ENCODE results near the gene SANBR.
A peak's percentile ranks its signal among the peaks of the same experiment; 100 is the strongest.

DNA sequence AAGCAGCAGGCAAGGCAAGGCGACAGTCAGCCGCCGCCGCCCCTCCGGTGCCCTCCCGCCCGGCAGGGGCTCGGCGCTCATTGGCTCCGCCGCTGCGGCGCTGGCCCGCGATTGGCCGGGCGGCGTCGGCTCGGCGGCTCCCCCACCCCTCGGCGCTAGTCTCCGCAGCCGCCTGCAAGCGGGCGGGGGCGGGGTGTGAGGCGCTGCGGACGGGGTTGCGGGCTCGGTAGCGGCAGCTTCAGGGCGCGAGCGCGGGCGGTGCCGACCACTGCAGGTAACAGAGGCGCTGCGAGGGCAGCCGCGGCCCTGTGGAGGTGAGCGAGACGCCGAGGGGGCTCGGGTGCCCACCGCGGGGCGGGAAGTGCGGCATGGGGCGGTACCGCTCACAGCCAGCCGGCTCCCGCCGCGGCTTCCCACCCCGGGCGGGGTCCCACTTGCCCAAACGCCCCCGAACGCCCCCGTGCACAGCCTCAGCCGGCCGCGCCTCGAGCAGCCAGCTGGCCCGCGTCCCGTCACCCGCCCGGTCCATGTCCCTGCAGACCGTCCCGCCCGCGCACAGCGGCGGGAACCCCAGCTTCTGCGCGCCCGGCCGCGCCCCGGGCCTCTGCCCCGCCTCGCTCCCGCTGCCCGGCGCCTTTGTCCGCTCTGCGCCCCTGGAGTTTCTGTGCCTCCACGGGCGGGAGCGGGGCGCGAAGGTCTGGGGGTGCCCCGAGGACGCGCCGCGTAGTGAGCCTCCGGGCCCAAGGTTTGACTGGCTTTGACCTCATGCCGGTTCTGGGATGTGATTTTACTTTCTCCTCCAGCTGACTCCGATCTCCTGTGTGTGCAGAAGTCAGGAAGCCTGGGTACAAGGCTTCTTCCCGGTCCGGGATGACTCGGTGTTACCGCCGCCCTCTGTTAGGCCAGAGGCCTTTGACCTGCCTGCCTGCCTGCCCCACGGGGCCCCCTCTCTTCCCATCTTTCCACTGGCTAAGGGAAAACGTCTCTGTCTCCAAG, at the start of gene SANBR:
- TF ChIP-seq, protein P1, sequence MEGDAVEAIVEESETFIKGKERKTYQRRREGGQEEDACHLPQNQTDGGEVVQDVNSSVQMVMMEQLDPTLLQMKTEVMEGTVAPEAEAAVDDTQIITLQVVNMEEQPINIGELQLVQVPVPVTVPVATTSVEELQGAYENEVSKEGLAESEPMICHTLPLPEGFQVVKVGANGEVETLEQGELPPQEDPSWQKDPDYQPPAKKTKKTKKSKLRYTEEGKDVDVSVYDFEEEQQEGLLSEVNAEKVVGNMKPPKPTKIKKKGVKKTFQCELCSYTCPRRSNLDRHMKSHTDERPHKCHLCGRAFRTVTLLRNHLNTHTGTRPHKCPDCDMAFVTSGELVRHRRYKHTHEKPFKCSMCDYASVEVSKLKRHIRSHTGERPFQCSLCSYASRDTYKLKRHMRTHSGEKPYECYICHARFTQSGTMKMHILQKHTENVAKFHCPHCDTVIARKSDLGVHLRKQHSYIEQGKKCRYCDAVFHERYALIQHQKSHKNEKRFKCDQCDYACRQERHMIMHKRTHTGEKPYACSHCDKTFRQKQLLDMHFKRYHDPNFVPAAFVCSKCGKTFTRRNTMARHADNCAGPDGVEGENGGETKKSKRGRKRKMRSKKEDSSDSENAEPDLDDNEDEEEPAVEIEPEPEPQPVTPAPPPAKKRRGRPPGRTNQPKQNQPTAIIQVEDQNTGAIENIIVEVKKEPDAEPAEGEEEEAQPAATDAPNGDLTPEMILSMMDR (IDR thresholded peaks at IDR 0.05): peak in 1 of 4 donors; percentile 11
- peak; percentile 61 for TF ChIP-seq POLR2A (IDR thresholded peaks at IDR 0.05)
